H9 (cell line): ENCODE results near the gene ATRNL1. TPM values are rescaled to one million over a fixed set of nuclear protein-coding genes. Genes with fewer than 3 reads are reported as not detected.

Source experiments
- DNase-seq: peaks from one replicate; pipeline ENCODE4 v3.0.0-alpha.2; 2017
- H2AFZ ChIP-seq: one replicate; pipeline ENCODE4 v1.6.1; 2013; ENCODE audit warnings: mild to moderate bottlenecking, low read length, control low read depth, moderate library complexity
- H2AK5ac ChIP-seq: 2 replicates; pipeline ENCODE4 v1.6.1; 2013; ENCODE audit warnings: low read length, control low read depth, mixed read lengths; ENCODE audit not compliant: insufficient read length
- H2BK120ac ChIP-seq: one replicate; pipeline ENCODE4 v1.6.1; 2013; ENCODE audit warnings: low read depth, mild to moderate bottlenecking, low read length, control low read depth, inconsistent platforms; ENCODE audit not compliant: poor library complexity, severe bottlenecking
- H2BK12ac ChIP-seq: 2 replicates; pipeline ENCODE4 v1.6.1; 2013; ENCODE audit warnings: low read length, control low read depth, mixed read lengths, low read depth; ENCODE audit not compliant: insufficient read length
- H2BK15ac ChIP-seq: 2 replicates; pipeline ENCODE4 v1.6.1; 2013; ENCODE audit warnings: low read depth, low read length, control low read depth
- H2BK20ac ChIP-seq: one replicate; pipeline ENCODE4 v1.6.1; 2013; ENCODE audit warnings: low read depth, mild to moderate bottlenecking, low read length, control low read depth, inconsistent platforms; ENCODE audit not compliant: poor library complexity, severe bottlenecking
- H2BK5ac ChIP-seq: 2 replicates; pipeline ENCODE4 v1.6.1; 2013; ENCODE audit warnings: low read length, control low read depth, mixed read lengths; ENCODE audit not compliant: insufficient read length
- H3K14ac ChIP-seq: 2 replicates; pipeline ENCODE4 v1.6.1; 2013; ENCODE audit warnings: low read length, control low read depth; ENCODE audit not compliant: insufficient read depth
- H3K18ac ChIP-seq: 2 replicates; pipeline ENCODE4 v1.6.1; 2013; ENCODE audit warnings: low read depth, mild to moderate bottlenecking, mixed read lengths, low read length, control low read depth; ENCODE audit not compliant: insufficient read length
- H3K23ac ChIP-seq: 2 replicates; pipeline ENCODE4 v1.6.1; 2013; ENCODE audit warnings: low read length, control low read depth, mixed read lengths, low read depth; ENCODE audit not compliant: insufficient read length
- H3K23me2 ChIP-seq: 2 replicates; pipeline ENCODE4 v1.6.1; 2013; ENCODE audit warnings: low read depth, mild to moderate bottlenecking, mixed read lengths, low read length, control low read depth; ENCODE audit not compliant: insufficient read length, poor library complexity, severe bottlenecking
- H3K27ac ChIP-seq: 2 replicates; pipeline ENCODE4 v1.5.1; 2013; ENCODE audit warnings: low read length, control low read depth, mixed read lengths, low read depth; ENCODE audit not compliant: insufficient read length
- H3K27me3 ChIP-seq: 2 replicates; pipeline ENCODE4 v1.6.1; 2013; ENCODE audit warnings: low read length, control low read depth, inconsistent platforms; ENCODE audit not compliant: insufficient read depth
- H3K4ac ChIP-seq: 2 replicates; pipeline ENCODE4 v1.6.1; 2013; ENCODE audit warnings: low read depth, mild to moderate bottlenecking, control low read depth, inconsistent platforms, low read length, moderate library complexity
- H3K4me1 ChIP-seq: 2 replicates; pipeline ENCODE4 v1.6.1; 2013; ENCODE audit warnings: low read length, control low read depth, inconsistent platforms; ENCODE audit not compliant: insufficient read depth
- H3K4me2 ChIP-seq: 2 replicates; pipeline ENCODE4 v1.6.1; 2013; ENCODE audit warnings: low read length, control low read depth, mixed read lengths; ENCODE audit not compliant: insufficient read length, insufficient read depth
- H3K56ac ChIP-seq: 2 replicates; pipeline ENCODE4 v1.6.1; 2013; ENCODE audit warnings: low read depth, mild to moderate bottlenecking, mixed read lengths, low read length, control low read depth; ENCODE audit not compliant: insufficient read length
- H3K79me1 ChIP-seq: 2 replicates; pipeline ENCODE4 v1.6.1; 2013; ENCODE audit warnings: low read depth, mild to moderate bottlenecking, moderate library complexity, low read length, control low read depth, inconsistent platforms; ENCODE audit not compliant: insufficient read depth, poor library complexity, severe bottlenecking
- H3K79me2 ChIP-seq: 2 replicates; pipeline ENCODE4 v1.6.1; 2013; ENCODE audit warnings: low read length, control low read depth, inconsistent platforms; ENCODE audit not compliant: insufficient read depth
- H3K9ac ChIP-seq: 2 replicates; pipeline ENCODE4 v1.6.1; 2013; ENCODE audit warnings: low read length, control low read depth, mixed read lengths; ENCODE audit not compliant: insufficient read length; ENCODE audit errors: extremely low read depth
- H3K9me3 ChIP-seq: one replicate; pipeline ENCODE4 v1.6.1; 2013; ENCODE audit warnings: low read depth, low read length, inconsistent platforms; ENCODE audit not compliant: control insufficient read depth
- H3T11ph ChIP-seq: one replicate; pipeline ENCODE4 v1.6.1; 2013; ENCODE audit warnings: mild to moderate bottlenecking, low read length, control low read depth, inconsistent platforms
- H4K20me1 ChIP-seq: one replicate; pipeline ENCODE4 v1.6.1; 2013; ENCODE audit not compliant: control insufficient read depth, insufficient read length, insufficient read depth
- H4K5ac ChIP-seq: 2 replicates; pipeline ENCODE4 v1.6.1; 2013; ENCODE audit warnings: low read depth, mild to moderate bottlenecking, mixed read lengths, low read length, control low read depth; ENCODE audit not compliant: insufficient read length
- H4K8ac ChIP-seq: replicated peaks from 2 replicates; pipeline ENCODE4 v1.6.1; 2013; ENCODE audit warnings: low read length, control low read depth, mixed read lengths, low read depth; ENCODE audit not compliant: insufficient read length
- H4K91ac ChIP-seq: 2 replicates; pipeline ENCODE4 v1.6.1; 2013; ENCODE audit warnings: low read depth, mild to moderate bottlenecking, moderate library complexity, mixed read lengths, low read length, control low read depth; ENCODE audit not compliant: insufficient read length
- H3K27ac Mint-ChIP-seq, 3 experiments: 2 replicates in 2 of 3; 3 replicates in 1 of 3; pipeline ENCODE4 v1.8.0; 2020 to 2021; ENCODE audit warnings: mixed read lengths in 3 of 3, mild to moderate bottlenecking in 1 of 3, moderate library complexity in 1 of 3
- H3K27me3 Mint-ChIP-seq: 2 replicates; pipeline ENCODE4 v1.8.0; 2021; ENCODE audit warnings: low read depth, mild to moderate bottlenecking, moderate library complexity, mixed read lengths
- H3K36me3 Mint-ChIP-seq, 3 experiments: 2 replicates in 2 of 3; 3 replicates in 1 of 3; pipeline ENCODE4 v1.8.0; 2020 to 2021; ENCODE audit warnings: low read depth in 3 of 3, mixed read lengths in 3 of 3; ENCODE audit not compliant: insufficient read depth in 1 of 3
- H3K4me1 Mint-ChIP-seq, 2 experiments: 2 replicates each; pipeline ENCODE4 v1.8.0; 2020; ENCODE audit warnings: mixed read lengths in 2 of 2
- H3K4me3 Mint-ChIP-seq, 2 experiments: 2 replicates in 1 of 2; 3 replicates in 1 of 2; pipeline ENCODE4 v1.8.0; 2020 to 2021; ENCODE audit warnings: mild to moderate bottlenecking in 2 of 2, mixed read lengths in 2 of 2, moderate library complexity in 1 of 2
- H3K9me3 Mint-ChIP-seq, 2 experiments: 2 replicates in 1 of 2; 3 replicates in 1 of 2; pipeline ENCODE4 v1.8.0; 2020; ENCODE audit warnings: mild to moderate bottlenecking in 2 of 2, mixed read lengths in 2 of 2, moderate library complexity in 1 of 2
- CTCF ChIP-seq: fragments of 200-600 bp; sonication (generic); conservative IDR thresholded peaks from 3 replicates; pipeline ENCODE4 v1.8.0; 2021; ENCODE audit warnings: antibody characterized with exemption, mild to moderate bottlenecking
- WGBS: extraction: QIAGEN DNeasy Blood & Tissue Kit; methylation state at CpG from one replicate; pipeline ENCODE4 v1.1.7; 2013; ENCODE audit warnings: missing lambda C conversion rate, low lambda C conversion rate, mixed read lengths; ENCODE audit not compliant: insufficient read length; ENCODE audit errors: extremely low coverage; 5-methylcytosine and 5-hydroxymethylcytosine counted together
- total RNA-seq: library from RNA; stranded (reverse); gene quantifications from 2 replicates; pipeline ENCODE4 v1.2.1, GENCODE V29; 2021

The ATRNL1 gene
- total RNA-seq, 1 experiment from 2014 or later = 9.2 TPM

GRCh38 chr10:115580239-115580638 is 487.1 kb downstream of the ATRNL1 start:
- Histone ChIP-seq H4K5ac (no peak overlapping the region), H4K8ac (no peak overlapping the region), H3K9ac (no peak overlapping the region), H2AK5ac (no peak overlapping the region), H3K27me3 (no peaks in the 10 kb centered on the region), H3K56ac (no peak overlapping the region), H3K23ac (no peak overlapping the region), H4K20me1 (no peaks in the 10 kb centered on the region), H2BK20ac (no peak overlapping the region), H2BK5ac (no peak overlapping the region), H3K4ac (no peak overlapping the region), H4K91ac (no peak overlapping the region), H2BK120ac (no peak overlapping the region), H3K27ac (no peak overlapping the region), H3T11ph (no peak overlapping the region), H3K4me1 (no peaks in the 10 kb centered on the region), H2BK15ac (no peak overlapping the region), H3K4me2 (no peak overlapping the region), H3K14ac (no peak overlapping the region), H2AFZ (no peak overlapping the region), H3K18ac (no peak overlapping the region), H2BK12ac (no peak overlapping the region), H3K23me2 (no peaks in the 10 kb centered on the region), H3K9me3 (no peaks in the 10 kb centered on the region), H3K79me1 (no peaks in the 10 kb centered on the region), H3K79me2 (no peaks in the 10 kb centered on the region)
- H3K4me1 Mint-ChIP-seq = no peaks in the 10 kb centered on the region
- H3K9me3 Mint-ChIP-seq = peaks cover 0 to 6% of the 10 kb centered on the region in 2 experiments; a peak in 2 of 5 replicates
- no peaks in the 10 kb centered on the region for H3K27me3 Mint-ChIP-seq
- no peak; the same call in 2 of the 3 replicates for TF ChIP-seq CTCF
- peaks cover 0 to 1% (median 0%) of the 10 kb centered on the region in 3 experiments; a peak in 1 of 7 replicates for H3K36me3 Mint-ChIP-seq
- DNase-seq = no peak
- no peak overlapping the region for H3K4me3 Mint-ChIP-seq
- WGBS = no CpG with 5 or more reads among the region's 1 CpG
- H3K27ac Mint-ChIP-seq = no peak overlapping the region
